Endothelial cell (in vitro differentiated cells): Measurements from ENCODE around the gene HOXD12. TPM values are rescaled to one million over a fixed set of nuclear protein-coding genes. Genes with fewer than 3 reads are reported as not detected.

Experiments
- DNase-seq: peaks from one replicate; pipeline ENCODE4 v3.0.0; 2021; ENCODE audit warnings: low spot score
- H3K27ac Mint-ChIP-seq: one replicate; pipeline ENCODE4 v1.8.0; 2021; ENCODE audit warnings: mixed read lengths, inconsistent platforms; ENCODE audit not compliant: unreplicated experiment
- H3K27me3 Mint-ChIP-seq: one replicate; pipeline ENCODE4 v1.8.0; 2021; ENCODE audit warnings: mild to moderate bottlenecking, moderate library complexity, mixed read lengths, inconsistent platforms; ENCODE audit not compliant: unreplicated experiment
- H3K36me3 Mint-ChIP-seq: one replicate; pipeline ENCODE4 v1.8.0; 2021; ENCODE audit warnings: mild to moderate bottlenecking, low read depth, mixed read lengths, inconsistent platforms; ENCODE audit not compliant: unreplicated experiment
- H3K4me1 Mint-ChIP-seq: one replicate; pipeline ENCODE4 v1.8.0; 2021; ENCODE audit warnings: mild to moderate bottlenecking, mixed read lengths, inconsistent platforms; ENCODE audit not compliant: unreplicated experiment
- H3K4me3 Mint-ChIP-seq: one replicate; pipeline ENCODE4 v1.8.0; 2021; ENCODE audit warnings: mild to moderate bottlenecking, mixed read lengths, inconsistent platforms; ENCODE audit not compliant: unreplicated experiment
- H3K9me3 Mint-ChIP-seq: one replicate; pipeline ENCODE4 v1.8.0; 2021; ENCODE audit warnings: mixed read lengths, inconsistent platforms; ENCODE audit not compliant: unreplicated experiment
- CTCF ChIP-seq: fragments of 200-600 bp; sonication (generic); IDR thresholded peaks from one replicate; pipeline ENCODE4 v1.5.0; 2021; ENCODE audit warnings: antibody characterized with exemption; ENCODE audit not compliant: unreplicated experiment
- total RNA-seq: library from RNA; stranded (reverse); fragmentation: NEBNext Ultra II Directional; extraction: Animal tissue kit (Norgen Biotek cat#: 25700); gene quantifications from one replicate; pipeline ENCODE4 v1.2.1, GENCODE V29; 2021; ENCODE audit not compliant: unreplicated experiment

Gene HOXD12
- total RNA-seq, 1 donor from 2014 or later, result not detected

- Mint-ChIP-seq H3K27ac (peak overlapping the region; percentile 22), H3K36me3 (peaks cover 6% of the 10 kb centered on the region), H3K27me3 (peaks cover 40% of the 10 kb centered on the region), H3K4me3 (peak overlapping the region; percentile 26), H3K9me3 (no peaks in the 10 kb centered on the region), H3K4me1 (peaks cover 34% of the 10 kb centered on the region)
- TF ChIP-seq CTCF, result no peak
- no peak for DNase-seq
Measured at GRCh38 chr2:176138526-176138922, 38.9 kb downstream of the HOXD12 start.

- TF ChIP-seq CTCF, result no peak
- DNase-seq, result no peak
- Mint-ChIP-seq H3K27ac (peak overlapping the region; percentile 8), H3K4me1 (peaks cover 32% of the 10 kb centered on the region), H3K36me3 (peaks cover 6% of the 10 kb centered on the region), H3K9me3 (no peaks in the 10 kb centered on the region), H3K27me3 (peaks cover 40% of the 10 kb centered on the region), H3K4me3 (peak overlapping the region; percentile 60)
Measured at GRCh38 chr2:176138923-176139660, 39.5 kb downstream of the HOXD12 start.

- H3K4me1 Mint-ChIP-seq, result peaks cover 30% of the 10 kb centered on the region
- H3K4me3 Mint-ChIP-seq, result peak overlapping the region; percentile 60
- H3K27ac Mint-ChIP-seq, result peak overlapping the region; percentile 52
- no peak for DNase-seq
- no peak for TF ChIP-seq CTCF
- H3K36me3 Mint-ChIP-seq, result peaks cover 6% of the 10 kb centered on the region
- H3K9me3 Mint-ChIP-seq, result no peaks in the 10 kb centered on the region
- peaks cover 40% of the 10 kb centered on the region for H3K27me3 Mint-ChIP-seq
Measured at GRCh38 chr2:176139661-176140512, 40.3 kb downstream of the HOXD12 start.

GRCh38 chr2:176140513-176141317, 41.1 kb downstream of the HOXD12 start:
- peak; percentile 99 for TF ChIP-seq CTCF
- Mint-ChIP-seq H3K4me1 (peaks cover 21% of the 10 kb centered on the region), H3K27ac (no peak overlapping the region), H3K4me3 (peak overlapping the region; percentile 83), H3K36me3 (peaks cover 1% of the 10 kb centered on the region), H3K27me3 (peaks cover 35% of the 10 kb centered on the region), H3K9me3 (no peaks in the 10 kb centered on the region)
- DNase-seq, result peak; percentile 90
